ENCODE data around the gene CFHR2. TPM values are rescaled to one million over a fixed set of nuclear protein-coding genes. Genes with fewer than 3 reads are reported as not detected.

Gene CFHR2
- total RNA-seq, 4 donors from 2014 or later: not detected

Small RNA genes lying within 50 kb of the gene (small RNA-seq; reads per million reads assigned to genes)
- gene AL139418.1: 0 reads per million in 4 donors

Other genes with a start within 250 kb of the CFHR2 start
- gene CFHR3, start 168.9 kb upstream of the CFHR2 start, total RNA-seq: under 1 TPM in 1 of 4 donors, not detected in 3; 0.25 TPM
- 1 to 10 TPM in 1 of 4 donors, not detected in 3; 1.3 TPM for gene CFHR1, start 124.0 kb upstream of the CFHR2 start, total RNA-seq
- gene CFHR4, start 55.7 kb upstream of the CFHR2 start, total RNA-seq: not detected
- not detected for gene CFHR5, start 33.8 kb downstream of the CFHR2 start, total RNA-seq
- gene F13B, start 123.5 kb downstream of the CFHR2 start, total RNA-seq: not detected
- gene ASPM, start 202.9 kb downstream of the CFHR2 start, total RNA-seq: under 1 TPM; 0.27 to 0.96 (median 0.29) TPM